Natural killer cell (primary cell): Measurements from ENCODE around the gene TRNP1. TPM values are rescaled to one million over a fixed set of nuclear protein-coding genes. Genes with fewer than 3 reads are reported as not detected.
A peak's percentile ranks its signal among the peaks of the same experiment; 100 is the strongest.

Experiments
- ATAC-seq, 3 donors: fragments of 150-1000 bp in 2 of 3; fragments of 200-7000 bp in 1 of 3; cut with Tn5 transposase; 1 replicate in 1 of 3; 2 replicates in 2 of 3; pipeline ENCODE4 v1.10.0; 2021; ENCODE audit warnings: mild to moderate bottlenecking in 2 of 3, moderate library complexity in 2 of 3
- DNase-seq, 2 donors: peaks; one replicate each; pipeline versions ENCODE4 v3.0.0 to v3.0.0-alpha.2; 2013 to 2021; ENCODE audit warnings: mixed read lengths in 1 of 2
- H3K27ac ChIP-seq: one replicate; pipeline ENCODE4 v1.5.1; 2013; ENCODE audit warnings: mild to moderate bottlenecking, low read length
- H3K27me3 ChIP-seq: one replicate; pipeline ENCODE4 v1.6.1; 2013; ENCODE audit warnings: low read length; ENCODE audit not compliant: control insufficient read depth, insufficient read depth
- H3K36me3 ChIP-seq: one replicate; pipeline ENCODE4 v1.6.1; 2013; ENCODE audit warnings: low read length; ENCODE audit not compliant: control insufficient read depth, insufficient read depth
- H3K4me1 ChIP-seq: one replicate; pipeline ENCODE4 v1.6.1; 2013; ENCODE audit warnings: low read length; ENCODE audit not compliant: control insufficient read depth, insufficient read depth
- H3K4me3 ChIP-seq: one replicate; pipeline ENCODE4 v1.5.1; 2013; ENCODE audit warnings: low read length
- H3K9me3 ChIP-seq: one replicate; pipeline ENCODE4 v1.6.1; 2013; ENCODE audit warnings: low read length; ENCODE audit not compliant: control insufficient read depth, insufficient read depth
- H3K27ac Mint-ChIP-seq, 2 donors: one replicate each; pipeline ENCODE4 v1.8.0; 2022; ENCODE audit warnings: mild to moderate bottlenecking in 2 of 2, mixed read lengths in 2 of 2, moderate library complexity in 1 of 2
- H3K27me3 Mint-ChIP-seq, 2 donors: one replicate each; pipeline ENCODE4 v1.8.0; 2022; ENCODE audit warnings: low read depth in 2 of 2, mixed read lengths in 2 of 2
- H3K36me3 Mint-ChIP-seq: one replicate; pipeline ENCODE4 v1.8.0; 2022; ENCODE audit warnings: mixed read lengths
- H3K4me1 Mint-ChIP-seq, 2 donors: one replicate each; pipeline ENCODE4 v1.8.0; 2022; ENCODE audit warnings: mixed read lengths in 2 of 2
- H3K4me3 Mint-ChIP-seq: one replicate; pipeline ENCODE4 v1.8.0; 2022; ENCODE audit warnings: mild to moderate bottlenecking, moderate library complexity, mixed read lengths
- H3K9me3 Mint-ChIP-seq, 2 donors: one replicate each; pipeline ENCODE4 v1.8.0; 2022; ENCODE audit warnings: mixed read lengths in 2 of 2
- CTCF ChIP-seq: fragments of 200-600 bp; IDR thresholded peaks from one replicate; pipeline ENCODE4 v1.8.0; 2022; ENCODE audit warnings: antibody characterized with exemption
- WGBS: methylation state at CpG from one replicate; pipeline ENCODE4 v1.1.7; 2013; ENCODE audit warnings: missing lambda C conversion rate; ENCODE audit not compliant: insufficient coverage; 5-methylcytosine and 5-hydroxymethylcytosine counted together
- intact Hi-C: fragments of 100-400 bp; cut with micrococcal nuclease; formaldehyde crosslinking; loops from one replicate; pipeline ENCODE4 v1.14.2; 2022
- total RNA-seq, 4 donors: library from RNA; stranded (reverse); fragments of 120-200 nt in 1 of 4; gene quantifications; one replicate each; pipeline versions ENCODE4 v1.2.3 to v1.2.4, GENCODE V29; 2013 to 2022

The TRNP1 gene
- total RNA-seq, 3 donors from 2014 or later (not counting 1 experiment from before 2014, with no cell fraction given), result 0.18 to 3.0 (median 0.95) TPM

DNA sequence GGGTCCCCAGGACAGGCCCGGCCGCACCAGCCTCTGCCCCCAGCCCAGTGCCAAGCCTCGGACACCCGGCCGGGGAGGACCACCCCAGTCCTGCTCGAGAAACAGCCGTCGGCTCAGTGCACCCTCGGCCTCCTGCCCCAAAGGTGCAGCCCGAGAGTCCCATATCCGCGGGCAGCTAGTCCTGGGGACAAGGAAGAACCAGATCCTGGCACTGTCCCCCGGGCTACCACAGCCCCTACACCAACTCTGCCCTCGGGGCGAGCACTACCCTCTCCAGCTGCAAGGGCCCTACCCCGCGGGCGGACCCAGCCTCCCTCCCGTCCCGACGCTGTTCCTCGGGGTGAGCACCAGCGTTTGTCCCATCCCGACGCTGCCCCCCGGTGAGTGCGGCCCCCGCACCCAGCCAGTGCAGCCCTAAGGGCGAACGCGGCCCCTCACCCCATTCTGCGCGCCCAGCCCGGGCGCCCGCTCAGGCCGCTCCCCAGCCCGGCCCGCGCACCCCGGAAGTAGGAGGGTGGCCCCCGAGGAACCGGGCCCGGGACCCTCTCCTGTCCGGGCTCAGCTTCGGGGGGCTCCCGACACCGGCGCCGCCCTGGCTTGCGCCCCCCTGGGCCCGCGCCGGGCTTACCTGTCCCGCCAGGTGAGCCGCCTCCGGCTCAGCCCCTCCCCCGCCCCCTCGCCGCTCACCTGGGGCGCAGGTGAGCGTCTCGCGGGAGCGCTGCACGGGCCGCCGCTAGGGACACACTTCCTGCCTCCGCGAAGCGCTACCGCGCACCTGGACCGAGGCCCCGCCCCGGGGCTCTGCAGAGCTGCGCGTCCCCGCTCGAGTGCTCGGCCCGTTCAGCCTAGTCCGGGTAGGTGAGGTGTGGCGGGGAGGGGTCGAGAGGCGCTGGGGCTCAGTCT lies 33.5 kb upstream of the TRNP1 start, which contains the start of gene KDF1:
KDF1 (minus strand) TSS at position 747 of the 903 bp plus-strand sequence. CDS start 8,088 bp downstream, outside the sequence.
- Mint-ChIP-seq H3K27me3 (peaks cover 34 to 46% of the 10 kb centered on the region in 2 donors), H3K9me3 (no peaks in the 10 kb centered on the region), H3K36me3 (no peaks in the 10 kb centered on the region), H3K27ac (peak within 1 kb of the TSS in 1 of 2 donors; percentile 10), H3K4me3 (peak within 1 kb of the TSS; percentile 80), H3K4me1 (peaks cover 6% of the 10 kb centered on the region in 2 donors)
- 2% methylated on average over 86 of the region's 86 CpGs for WGBS
- peak within 1 kb of the TSS; percentile 32 for H3K4me3 ChIP-seq
- no peak for TF ChIP-seq CTCF
- H3K36me3 ChIP-seq, result no peaks in the 10 kb centered on the region
- DNase-seq (peak in 1 of 2 donors; percentile 78), ATAC-seq (peak; percentile 53 to 75 (median 72))
- peaks cover 18% of the 10 kb centered on the region for H3K27me3 ChIP-seq
- peaks cover 12% of the 10 kb centered on the region for H3K4me1 ChIP-seq
- H3K9me3 ChIP-seq, result no peaks in the 10 kb centered on the region
- no peak within 1 kb of the TSS for H3K27ac ChIP-seq
- intact Hi-C loops, result no loop called here

DNA sequence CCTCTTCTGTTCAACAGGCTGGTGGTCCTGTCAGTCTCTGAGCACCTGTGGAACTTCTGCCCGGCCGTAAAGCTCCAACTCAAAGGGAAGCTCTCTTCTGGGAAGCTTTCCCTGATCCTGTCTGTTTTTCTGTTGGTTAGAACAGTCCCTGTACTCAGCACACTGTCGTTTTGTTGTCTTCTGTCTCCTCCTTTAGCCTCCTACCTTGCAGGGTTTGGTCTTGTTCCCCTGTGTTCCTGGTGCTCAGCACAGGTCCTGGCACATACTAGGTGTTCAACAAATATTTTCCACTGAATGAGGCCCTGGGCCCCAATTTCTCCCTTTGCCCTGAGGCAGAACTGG lies 32.9 kb upstream of the TRNP1 start:
- Mint-ChIP-seq H3K27me3 (peaks cover 34 to 43% of the 10 kb centered on the region in 2 donors), H3K27ac (peak overlapping the region in 1 of 2 donors; percentile 10)

DNA sequence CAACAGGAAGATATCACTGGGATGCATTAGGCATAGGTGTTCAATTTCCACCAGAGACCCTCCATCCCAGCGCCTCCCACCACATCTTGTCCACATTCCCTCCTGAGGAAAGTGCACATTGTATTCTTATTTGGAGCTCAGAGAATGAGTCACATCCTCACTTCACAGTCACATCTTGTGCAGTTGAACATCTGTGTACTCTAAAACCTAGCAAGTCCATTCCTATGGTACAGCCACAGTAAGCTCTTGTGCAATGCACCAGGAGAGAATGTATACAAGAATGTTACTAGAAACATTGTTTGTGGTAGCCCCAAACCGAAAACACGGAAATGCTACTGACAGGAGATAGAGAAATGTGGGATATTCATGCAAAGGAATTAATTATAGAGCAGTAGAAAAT lies 31.7 kb upstream of the TRNP1 start:
- peaks cover 6% of the 10 kb centered on the region in 2 donors for H3K4me1 Mint-ChIP-seq
- H3K4me3 Mint-ChIP-seq, result no peak overlapping the region
- no peak for TF ChIP-seq CTCF
- Histone ChIP-seq H3K36me3 (no peaks in the 10 kb centered on the region), H3K4me1 (peaks cover 12% of the 10 kb centered on the region), H3K4me3 (no peak overlapping the region), H3K27me3 (peaks cover 16% of the 10 kb centered on the region), H3K9me3 (no peaks in the 10 kb centered on the region), H3K27ac (no peak overlapping the region)
- peaks cover 34 to 49% of the 10 kb centered on the region in 2 donors for H3K27me3 Mint-ChIP-seq
- H3K27ac Mint-ChIP-seq, result no peak overlapping the region
- no peaks in the 10 kb centered on the region for H3K9me3 Mint-ChIP-seq
- WGBS, result 75% methylated on average over 3 of the region's 3 CpGs
- ATAC-seq (no peak), DNase-seq (no peak)
- no peaks in the 10 kb centered on the region for H3K36me3 Mint-ChIP-seq
- intact Hi-C loops, result no loop called here

More for the DNA sequence above, 32.9 kb upstream of the TRNP1 start:
- WGBS, result 47% methylated on average over 3 of the region's 3 CpGs
- intact Hi-C loops, result no loop called here
- H3K36me3 Mint-ChIP-seq, result no peaks in the 10 kb centered on the region
- DNase-seq, result no peak
- no peaks in the 10 kb centered on the region for H3K9me3 Mint-ChIP-seq
- H3K9me3 ChIP-seq, result no peaks in the 10 kb centered on the region
- peaks cover 18% of the 10 kb centered on the region for H3K27me3 ChIP-seq
- peaks cover 12% of the 10 kb centered on the region for H3K4me1 ChIP-seq
- H3K4me1 Mint-ChIP-seq, result peaks cover 6% of the 10 kb centered on the region in 2 donors
- H3K27ac ChIP-seq, result no peak overlapping the region
- no peak overlapping the region for H3K4me3 ChIP-seq
- peak overlapping the region; percentile 80 for H3K4me3 Mint-ChIP-seq
- no peak for TF ChIP-seq CTCF
- no peaks in the 10 kb centered on the region for H3K36me3 ChIP-seq
- no peak for ATAC-seq
